ENCODE data around the gene MPST. TPM values are rescaled to one million over a fixed set of nuclear protein-coding genes. Genes with fewer than 3 reads are reported as not detected.

Gene MPST
- total RNA-seq, 1 experiment from 2014 or later, result 68.6 TPM

DNA sequence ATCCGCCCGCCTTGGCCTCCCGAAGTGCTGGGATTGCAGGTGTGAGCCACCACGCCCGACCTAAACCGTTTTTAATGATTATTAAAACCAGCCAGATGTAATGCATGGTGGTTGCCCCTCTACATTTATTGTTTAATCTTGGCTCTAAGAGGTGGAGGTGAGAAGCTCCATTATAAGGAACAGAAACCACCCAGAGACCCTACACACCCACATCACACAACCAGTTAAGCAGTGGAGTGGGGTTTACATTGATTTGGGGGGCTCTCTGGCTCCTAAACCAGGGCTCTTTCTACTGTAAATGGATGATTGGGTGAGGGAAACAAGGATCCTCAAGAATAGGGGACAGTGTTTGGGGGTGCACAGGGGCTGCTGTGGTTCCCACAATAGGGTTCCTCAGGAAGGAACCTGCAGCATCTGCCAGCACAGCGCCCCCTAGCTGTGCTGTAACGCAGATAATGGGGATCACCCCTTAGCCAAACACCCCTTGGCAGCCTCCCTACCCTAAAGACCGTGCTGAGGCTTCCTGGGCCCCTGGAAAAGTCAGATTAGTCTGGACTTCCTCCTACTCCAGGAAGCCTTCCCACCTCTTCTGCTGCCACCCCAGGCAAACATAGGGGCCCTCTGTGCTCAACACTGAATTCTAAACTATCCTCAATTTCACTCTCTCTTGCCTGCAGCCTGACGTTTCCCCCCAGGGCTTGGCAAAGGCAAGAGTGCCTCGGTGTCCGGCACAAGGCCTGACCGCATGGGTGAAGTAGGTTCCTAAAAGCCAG is 2.4 kb downstream of the MPST start:
- Histone ChIP-seq H2AFZ (ENCODE audit: low read depth, low read length, poor library complexity, severe bottlenecking) (no peak overlapping the region), H3K4me1 (ENCODE audit: control insufficient read depth in 1 of 2, insufficient read depth in 2 of 2, low read length in 2 of 2) (peaks cover 14 to 24% of the 10 kb centered on the region in 2 experiments; a peak in 3 of 4 replicates), H3K79me2 (ENCODE audit: insufficient read depth, low read length) (peaks cover 8% of the 10 kb centered on the region; the same call in 1 of the 2 replicates), H3K36me3 (ENCODE audit: control insufficient read depth in 1 of 2, insufficient read depth in 2 of 2, low read length in 2 of 2) (peaks cover 5 to 8% of the 10 kb centered on the region in 2 experiments; a peak in 3 of 4 replicates), H3K4me3 (replicated peaks in 1 of 2; ENCODE audit: low read depth in 1 of 2, low read length in 2 of 2) (no peak overlapping the region), H3K27me3 (ENCODE audit: insufficient read depth, low read length) (no peaks in the 10 kb centered on the region), H3K9me3 (ENCODE audit: control insufficient read depth in 1 of 2, insufficient read depth in 1 of 2, low read depth in 1 of 2, low read length in 2 of 2) (no peaks in the 10 kb centered on the region), H3K4me2 (ENCODE audit: low read length) (no peak overlapping the region), H3K27ac (ENCODE audit: low read depth, low read length) (no peak overlapping the region), H4K20me1 (ENCODE audit: insufficient read depth) (no peaks in the 10 kb centered on the region), H3K9ac (ENCODE audit: low read length) (no peak overlapping the region), H3K9me2 (ENCODE audit: insufficient read depth) (no peaks in the 10 kb centered on the region)
- TF ChIP-seq YY1 (IDR thresholded peaks at IDR 0.05; ENCODE audit: extremely low read depth, insufficient replicate concordance, low read depth, low read length) (no peak), CBX3 (IDR thresholded peaks at IDR 0.05; ENCODE audit: low read depth) (no peak), EZH2 (IDR thresholded peaks at IDR 0.05) (no peak), SIN3A (IDR thresholded peaks at IDR 0.05; ENCODE audit: low read depth) (no peak), JUND (IDR thresholded peaks at IDR 0.05) (no peak), SP1 (IDR thresholded peaks at IDR 0.05; ENCODE audit: low read depth) (no peak), ZFX (IDR thresholded peaks at IDR 0.05) (no peak), RAD21 (IDR thresholded peaks at IDR 0.05; ENCODE audit: low read depth) (0 out of 2 replicates have a peak, but pooled peaks have one; percentile 23), FOSL1 (IDR thresholded peaks at IDR 0.05; ENCODE audit: low read depth) (no peak), CEBPB (IDR thresholded peaks at IDR 0.05; ENCODE audit: low read depth) (no peak), POLR2A (IDR thresholded peaks at IDR 0.05; ENCODE audit: borderline replicate concordance, extremely low read depth, insufficient read depth, insufficient read length) (no peak), ZNF274 (IDR thresholded peaks at IDR 0.05; ENCODE audit: low read depth, low read length) (no peak), EZH2phosphoT487 (IDR thresholded peaks at IDR 0.05; ENCODE audit: borderline replicate concordance) (no peak), REST (IDR thresholded peaks at IDR 0.05; ENCODE audit: low read depth) (no peak)
- TF ChIP-seq, protein P1, sequence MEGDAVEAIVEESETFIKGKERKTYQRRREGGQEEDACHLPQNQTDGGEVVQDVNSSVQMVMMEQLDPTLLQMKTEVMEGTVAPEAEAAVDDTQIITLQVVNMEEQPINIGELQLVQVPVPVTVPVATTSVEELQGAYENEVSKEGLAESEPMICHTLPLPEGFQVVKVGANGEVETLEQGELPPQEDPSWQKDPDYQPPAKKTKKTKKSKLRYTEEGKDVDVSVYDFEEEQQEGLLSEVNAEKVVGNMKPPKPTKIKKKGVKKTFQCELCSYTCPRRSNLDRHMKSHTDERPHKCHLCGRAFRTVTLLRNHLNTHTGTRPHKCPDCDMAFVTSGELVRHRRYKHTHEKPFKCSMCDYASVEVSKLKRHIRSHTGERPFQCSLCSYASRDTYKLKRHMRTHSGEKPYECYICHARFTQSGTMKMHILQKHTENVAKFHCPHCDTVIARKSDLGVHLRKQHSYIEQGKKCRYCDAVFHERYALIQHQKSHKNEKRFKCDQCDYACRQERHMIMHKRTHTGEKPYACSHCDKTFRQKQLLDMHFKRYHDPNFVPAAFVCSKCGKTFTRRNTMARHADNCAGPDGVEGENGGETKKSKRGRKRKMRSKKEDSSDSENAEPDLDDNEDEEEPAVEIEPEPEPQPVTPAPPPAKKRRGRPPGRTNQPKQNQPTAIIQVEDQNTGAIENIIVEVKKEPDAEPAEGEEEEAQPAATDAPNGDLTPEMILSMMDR (IDR thresholded peaks at IDR 0.05 in 2 of 3, conservative IDR thresholded peaks at IDR 0.05 in 1 of 3; ENCODE audit: borderline replicate concordance in 1 of 3, insufficient read depth in 1 of 3, low read depth in 2 of 3, low read length in 2 of 3), result peak; percentile 36 to 89 (median 87); a peak in 5 of 6 replicates
- TF ChIP-seq, protein P2, sequence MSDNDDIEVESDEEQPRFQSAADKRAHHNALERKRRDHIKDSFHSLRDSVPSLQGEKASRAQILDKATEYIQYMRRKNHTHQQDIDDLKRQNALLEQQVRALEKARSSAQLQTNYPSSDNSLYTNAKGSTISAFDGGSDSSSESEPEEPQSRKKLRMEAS (IDR thresholded peaks at IDR 0.05), result no peak
- ATAC-seq, result 0 out of 2 replicates have a peak, but pooled peaks have one; percentile 19
- CTCF ChIA-PET, result interaction anchor here (1.4 to 1.8 kb wide), 2 partner anchors 8 to 10 kb away, joined by 4 read pairs; no protein-coding TSS in a partner anchor
- POLR2A ChIA-PET, result no interaction called here
- no TSS peak for BruUV-seq (replicated peaks)
- DNase-seq (ENCODE audit: low read depth, low spot score), result peak; percentile 27
- intact Hi-C loops (cut with micrococcal nuclease), result no loop called here
- RAD21 ChIA-PET (ENCODE audit: low non-redundant PET in 1 of 2, low total read pairs in 2 of 2, uncharacterized antibody in 2 of 2, unreplicated experiment in 2 of 2), result no interaction called here
